Measurements from ENCODE around the gene TES.

DNA sequence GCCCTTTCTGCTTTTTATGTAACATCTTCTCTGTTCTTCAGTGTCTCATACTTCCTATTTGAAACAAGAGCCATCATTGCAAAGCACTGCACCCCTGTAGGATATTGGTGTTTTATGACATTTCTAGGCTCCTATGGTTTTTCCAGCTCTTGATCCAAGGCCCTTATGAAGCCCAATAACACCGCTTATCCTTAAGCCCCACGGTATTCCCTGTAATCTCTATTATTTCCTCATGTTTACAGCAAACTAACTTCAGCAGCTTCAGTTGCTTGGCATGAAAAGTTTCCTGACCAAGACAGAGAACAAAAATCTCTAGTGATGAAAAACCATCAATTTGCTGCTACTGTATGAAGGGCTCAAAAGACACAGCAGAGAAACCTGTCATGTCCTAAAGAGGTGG is 34.1 kb upstream of the TES start:
- TF ChIP-seq, protein P1, sequence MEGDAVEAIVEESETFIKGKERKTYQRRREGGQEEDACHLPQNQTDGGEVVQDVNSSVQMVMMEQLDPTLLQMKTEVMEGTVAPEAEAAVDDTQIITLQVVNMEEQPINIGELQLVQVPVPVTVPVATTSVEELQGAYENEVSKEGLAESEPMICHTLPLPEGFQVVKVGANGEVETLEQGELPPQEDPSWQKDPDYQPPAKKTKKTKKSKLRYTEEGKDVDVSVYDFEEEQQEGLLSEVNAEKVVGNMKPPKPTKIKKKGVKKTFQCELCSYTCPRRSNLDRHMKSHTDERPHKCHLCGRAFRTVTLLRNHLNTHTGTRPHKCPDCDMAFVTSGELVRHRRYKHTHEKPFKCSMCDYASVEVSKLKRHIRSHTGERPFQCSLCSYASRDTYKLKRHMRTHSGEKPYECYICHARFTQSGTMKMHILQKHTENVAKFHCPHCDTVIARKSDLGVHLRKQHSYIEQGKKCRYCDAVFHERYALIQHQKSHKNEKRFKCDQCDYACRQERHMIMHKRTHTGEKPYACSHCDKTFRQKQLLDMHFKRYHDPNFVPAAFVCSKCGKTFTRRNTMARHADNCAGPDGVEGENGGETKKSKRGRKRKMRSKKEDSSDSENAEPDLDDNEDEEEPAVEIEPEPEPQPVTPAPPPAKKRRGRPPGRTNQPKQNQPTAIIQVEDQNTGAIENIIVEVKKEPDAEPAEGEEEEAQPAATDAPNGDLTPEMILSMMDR (IDR thresholded peaks at IDR 0.05): no peak
- TF ChIP-seq POLR2A (IDR thresholded peaks at IDR 0.05): no peak

All from body of pancreas (tissue), 4 donors.